Lower leg skin (tissue), 3 donors: Measurements from ENCODE around the gene DAGLB.
"Not testable (repeated sequence)": the region's sequence is repeated elsewhere in the genome, so short reads cannot be mapped to it uniquely, and the experiment has no call there.

ENCODE experiments used
- POLR2A ChIP-seq, 2 donors: fragments of 450-650 bp; IDR thresholded peaks; one replicate each; pipeline ENCODE4 v1.6.1; 2016 to 2017; ENCODE audit warnings: antibody characterized with exemption in 2 of 2, mild to moderate bottlenecking in 1 of 2, moderate library complexity in 1 of 2
- TF ChIP-seq, protein P1 (sequence below), 3 donors: fragments of 450-650 bp; IDR thresholded peaks; one replicate each; pipeline ENCODE4 v1.5.1; 2016; ENCODE audit warnings: antibody characterized with exemption in 3 of 3, mild to moderate bottlenecking in 3 of 3, moderate library complexity in 2 of 3

DNA sequence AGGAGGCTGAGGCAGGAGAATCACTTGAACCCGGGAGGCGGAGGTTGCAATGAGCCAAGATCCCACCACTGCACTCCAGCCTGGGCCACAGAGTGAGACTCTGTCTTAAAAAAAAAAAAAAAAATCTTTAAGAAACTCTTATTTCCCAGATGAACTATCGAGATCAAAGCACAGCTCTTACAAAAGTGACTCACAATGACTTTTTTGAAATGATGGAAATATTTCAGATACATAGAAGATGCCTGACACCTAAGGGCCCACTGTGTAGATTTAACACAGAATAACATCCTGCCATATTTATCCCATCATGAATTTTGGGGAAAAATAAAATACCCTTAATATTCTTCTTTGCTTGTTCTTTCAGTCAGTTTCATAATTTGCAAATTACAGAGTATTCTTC, 10.9 kb upstream of the DAGLB start:
- TF ChIP-seq, protein P1, sequence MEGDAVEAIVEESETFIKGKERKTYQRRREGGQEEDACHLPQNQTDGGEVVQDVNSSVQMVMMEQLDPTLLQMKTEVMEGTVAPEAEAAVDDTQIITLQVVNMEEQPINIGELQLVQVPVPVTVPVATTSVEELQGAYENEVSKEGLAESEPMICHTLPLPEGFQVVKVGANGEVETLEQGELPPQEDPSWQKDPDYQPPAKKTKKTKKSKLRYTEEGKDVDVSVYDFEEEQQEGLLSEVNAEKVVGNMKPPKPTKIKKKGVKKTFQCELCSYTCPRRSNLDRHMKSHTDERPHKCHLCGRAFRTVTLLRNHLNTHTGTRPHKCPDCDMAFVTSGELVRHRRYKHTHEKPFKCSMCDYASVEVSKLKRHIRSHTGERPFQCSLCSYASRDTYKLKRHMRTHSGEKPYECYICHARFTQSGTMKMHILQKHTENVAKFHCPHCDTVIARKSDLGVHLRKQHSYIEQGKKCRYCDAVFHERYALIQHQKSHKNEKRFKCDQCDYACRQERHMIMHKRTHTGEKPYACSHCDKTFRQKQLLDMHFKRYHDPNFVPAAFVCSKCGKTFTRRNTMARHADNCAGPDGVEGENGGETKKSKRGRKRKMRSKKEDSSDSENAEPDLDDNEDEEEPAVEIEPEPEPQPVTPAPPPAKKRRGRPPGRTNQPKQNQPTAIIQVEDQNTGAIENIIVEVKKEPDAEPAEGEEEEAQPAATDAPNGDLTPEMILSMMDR (IDR thresholded peaks at IDR 0.05), result not testable (repeated sequence)
- not testable (repeated sequence) for TF ChIP-seq POLR2A (IDR thresholded peaks at IDR 0.05)
